Stomach (tissue), 9 donors: Measurements from ENCODE around the gene CEP350. TPM values are rescaled to one million over a fixed set of nuclear protein-coding genes. Genes with fewer than 3 reads are reported as not detected.

Source experiments
- DNase-seq, 2 donors: peaks; one replicate each; pipeline versions ENCODE4 v3.0.0 to v3.0.0-alpha.2; 2013 to 2019
- H3K27ac ChIP-seq, 5 donors: fragments of 200-600 bp in 4 of 5; sonication (generic) in 4 of 5; one replicate each; pipeline ENCODE4 v1.5.1; 2013 to 2019; ENCODE audit warnings: mild to moderate bottlenecking in 1 of 5, moderate library complexity in 1 of 5
- H3K27me3 ChIP-seq, 3 donors: fragments of 200-600 bp; sonication (generic); one replicate each; pipeline ENCODE4 v1.5.1; 2017 to 2019; ENCODE audit warnings: mixed run types in 1 of 3
- H3K36me3 ChIP-seq, 4 donors: fragments of 200-600 bp; sonication (generic); 1 replicate in 3 of 4; 2 replicates in 1 of 4; pipeline ENCODE4 v1.5.1; 2016 to 2019
- H3K4me1 ChIP-seq, 4 donors: fragments of 200-600 bp; sonication (generic); one replicate each; pipeline ENCODE4 v1.5.1; 2016 to 2019
- H3K4me3 ChIP-seq, 4 donors: fragments of 200-600 bp; sonication (generic) in 3 of 4; one replicate each; pipeline ENCODE4 v1.5.1; 2016 to 2019; ENCODE audit warnings: mild to moderate bottlenecking in 1 of 4
- H3K9me3 ChIP-seq, 4 donors: fragments of 200-600 bp; sonication (generic); one replicate each; pipeline ENCODE4 v1.5.1; 2016 to 2019
- EP300 ChIP-seq: sonication (generic); formaldehyde crosslinking; IDR thresholded peaks from one replicate; pipeline ENCODE4 v1.6.1; 2017; ENCODE audit warnings: antibody characterized with exemption
- POLR2A ChIP-seq, 4 donors: fragments of 450-650 bp; IDR thresholded peaks; one replicate each; pipeline ENCODE4 v1.6.1; 2016; ENCODE audit warnings: antibody characterized with exemption in 4 of 4, control low read depth in 2 of 4, mild to moderate bottlenecking in 1 of 4, moderate library complexity in 1 of 4
- POLR2AphosphoS5 ChIP-seq, 3 donors: sonication (generic); formaldehyde crosslinking; IDR thresholded peaks; one replicate each; pipeline ENCODE4 v1.6.1; 2016; ENCODE audit warnings: antibody characterized with exemption in 3 of 3
- WGBS, 5 donors: extraction: QIAGEN DNeasy Blood & Tissue Kit in 3 of 5; methylation state at CpG; one replicate each; pipeline versions ENCODE4 v1.1.5 to v1.1.7; 2013 to 2018; 5-methylcytosine and 5-hydroxymethylcytosine counted together
- intact Hi-C: fragments of 100-400 bp; cut with DNase I; formaldehyde crosslinking; loops from one replicate; pipeline ENCODE4 v1.15.1; 2023; ENCODE audit warnings: low total_unique reads
- polyA plus RNA-seq, 3 donors: library from polyadenylated mRNA; stranded (reverse); fragments of 200-250 nt; gene quantifications; one replicate each; pipeline ENCODE4 v1.2.3, GENCODE V29; 2013
- total RNA-seq, 5 donors: library from RNA; depleted of rRNA; stranded (reverse); fragments of >200 nt; gene quantifications; one replicate each; pipeline versions ENCODE4 v1.1.0 to v1.2.3, GENCODE V29; 2014 to 2016
- TF ChIP-seq, protein P1 (sequence below), 7 experiments: fragments of 450-650 bp in 4 of 7; fragments of 200-600 bp in 3 of 7; sonication (generic) in 3 of 7; IDR thresholded peaks; one replicate each; pipeline ENCODE4 v1.5.1; 2016 to 2019; ENCODE audit warnings: antibody characterized with exemption in 7 of 7, control low read depth in 2 of 7, mild to moderate bottlenecking in 1 of 7
- donor health status: healthy with polysubstance abuse.
- donor health status: Bipolar disorder and iron deficiency.
- donor health status: healthy.

CEP350 gene
- total and polyA plus RNA-seq, 8 donors = 2.4 to 150 (median 67.8) TPM

GRCh38 chr1:180156201-180156600, 201.6 kb downstream of the CEP350 start:
- peaks cover 38 to 73% (median 68%) of the 10 kb centered on the region in 4 donors for H3K4me1 ChIP-seq
- intact Hi-C loops = no loop called here
- H3K4me3 ChIP-seq = peak overlapping the region; percentile 92 to 96 (median 94)
- no peaks in the 10 kb centered on the region for H3K27me3 ChIP-seq
- peak overlapping the region; percentile 79 to 96 (median 94) for H3K27ac ChIP-seq
- no peaks in the 10 kb centered on the region for H3K9me3 ChIP-seq
- TF ChIP-seq POLR2AphosphoS5 (IDR thresholded peaks at IDR 0.05) = no peak
- TF ChIP-seq POLR2A (IDR thresholded peaks at IDR 0.05) = no peak
- TF ChIP-seq EP300 = no peak
- TF ChIP-seq, protein P1, sequence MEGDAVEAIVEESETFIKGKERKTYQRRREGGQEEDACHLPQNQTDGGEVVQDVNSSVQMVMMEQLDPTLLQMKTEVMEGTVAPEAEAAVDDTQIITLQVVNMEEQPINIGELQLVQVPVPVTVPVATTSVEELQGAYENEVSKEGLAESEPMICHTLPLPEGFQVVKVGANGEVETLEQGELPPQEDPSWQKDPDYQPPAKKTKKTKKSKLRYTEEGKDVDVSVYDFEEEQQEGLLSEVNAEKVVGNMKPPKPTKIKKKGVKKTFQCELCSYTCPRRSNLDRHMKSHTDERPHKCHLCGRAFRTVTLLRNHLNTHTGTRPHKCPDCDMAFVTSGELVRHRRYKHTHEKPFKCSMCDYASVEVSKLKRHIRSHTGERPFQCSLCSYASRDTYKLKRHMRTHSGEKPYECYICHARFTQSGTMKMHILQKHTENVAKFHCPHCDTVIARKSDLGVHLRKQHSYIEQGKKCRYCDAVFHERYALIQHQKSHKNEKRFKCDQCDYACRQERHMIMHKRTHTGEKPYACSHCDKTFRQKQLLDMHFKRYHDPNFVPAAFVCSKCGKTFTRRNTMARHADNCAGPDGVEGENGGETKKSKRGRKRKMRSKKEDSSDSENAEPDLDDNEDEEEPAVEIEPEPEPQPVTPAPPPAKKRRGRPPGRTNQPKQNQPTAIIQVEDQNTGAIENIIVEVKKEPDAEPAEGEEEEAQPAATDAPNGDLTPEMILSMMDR (IDR thresholded peaks at IDR 0.05) = no peak
- DNase-seq = no peak
- WGBS, 5 donors = 39 to 66% (median 59%) methylated on average over 4 of the region's 4 CpGs
- H3K36me3 ChIP-seq = no peaks in the 10 kb centered on the region

DNA sequence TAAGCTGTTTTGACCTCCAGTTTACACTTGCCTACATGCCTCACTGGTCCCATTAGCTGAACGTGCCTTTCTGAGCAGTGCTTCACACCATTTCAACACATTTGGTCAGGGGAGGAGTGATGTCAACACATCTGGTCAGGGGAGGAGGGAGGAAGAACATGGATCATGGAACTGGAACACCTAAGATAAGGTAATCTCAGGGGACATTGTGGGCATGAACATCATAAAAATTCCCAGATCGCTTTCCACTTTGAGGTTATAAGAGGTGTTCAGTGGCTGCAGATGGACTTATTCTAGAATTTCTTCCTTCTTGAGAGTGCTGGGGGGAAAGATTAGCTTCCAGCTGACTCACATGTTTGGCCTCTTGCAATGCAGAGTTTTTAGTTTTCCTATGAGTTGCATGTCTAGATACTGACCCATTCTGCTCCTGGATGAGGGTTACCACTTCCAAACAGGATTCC, 202.1 kb downstream of the CEP350 start:
- H3K36me3 ChIP-seq = no peaks in the 10 kb centered on the region
- intact Hi-C loops = no loop called here
- H3K27ac ChIP-seq = peak overlapping the region; percentile 79 to 96 (median 94)
- H3K4me3 ChIP-seq = peak overlapping the region; percentile 92 to 96 (median 94)
- H3K9me3 ChIP-seq = no peaks in the 10 kb centered on the region
- no peak for DNase-seq
- peaks cover 38 to 73% (median 71%) of the 10 kb centered on the region in 4 donors for H3K4me1 ChIP-seq
- 41 to 78% (median 61%) methylated on average over 2 of the region's 2 CpGs for WGBS, 5 donors
- no peaks in the 10 kb centered on the region for H3K27me3 ChIP-seq
- TF ChIP-seq POLR2A (IDR thresholded peaks at IDR 0.05) (no peak), POLR2AphosphoS5 (IDR thresholded peaks at IDR 0.05) (peak in 2 of 3 donors; percentile 11 to 50), EP300 (no peak)
- TF ChIP-seq, protein P1 (IDR thresholded peaks at IDR 0.05) = no peak

DNA sequence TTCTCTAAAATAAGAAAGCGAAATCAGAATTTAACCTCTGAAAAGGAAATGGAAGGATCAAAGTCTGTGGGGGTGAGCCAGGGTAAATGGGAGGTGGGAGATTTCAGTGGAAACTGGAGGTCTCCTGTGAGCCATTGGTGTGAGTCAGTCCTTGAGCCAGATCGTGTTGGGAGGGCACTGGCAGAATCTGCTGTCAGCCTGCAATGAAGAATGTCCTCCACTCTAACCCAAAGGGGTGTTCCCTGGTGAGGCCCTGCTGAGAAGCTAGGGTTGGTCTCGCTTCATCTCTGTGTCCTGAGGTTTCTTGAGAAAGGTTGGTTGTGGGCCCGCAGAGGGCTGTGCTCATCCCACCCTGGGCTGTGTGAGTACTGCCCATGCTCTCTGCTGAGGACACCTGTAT, 202.5 kb downstream of the CEP350 start:
- H3K27me3 ChIP-seq = no peaks in the 10 kb centered on the region
- no peaks in the 10 kb centered on the region for H3K36me3 ChIP-seq
- intact Hi-C loops = no loop called here
- H3K27ac ChIP-seq = peak overlapping the region; percentile 79 to 96 (median 94)
- DNase-seq = peak in 1 of 2 donors; percentile 44
- TF ChIP-seq, protein P1 (IDR thresholded peaks at IDR 0.05) = no peak
- TF ChIP-seq POLR2AphosphoS5 (IDR thresholded peaks at IDR 0.05) = no peak
- no peak for TF ChIP-seq POLR2A (IDR thresholded peaks at IDR 0.05)
- TF ChIP-seq EP300 = no peak
- peaks cover 38 to 76% (median 73%) of the 10 kb centered on the region in 4 donors for H3K4me1 ChIP-seq
- peak overlapping the region; percentile 9 to 96 (median 92) for H3K4me3 ChIP-seq
- WGBS, 5 donors = 45 to 67% (median 55%) methylated on average over 4 of the region's 4 CpGs
- no peaks in the 10 kb centered on the region for H3K9me3 ChIP-seq

DNA sequence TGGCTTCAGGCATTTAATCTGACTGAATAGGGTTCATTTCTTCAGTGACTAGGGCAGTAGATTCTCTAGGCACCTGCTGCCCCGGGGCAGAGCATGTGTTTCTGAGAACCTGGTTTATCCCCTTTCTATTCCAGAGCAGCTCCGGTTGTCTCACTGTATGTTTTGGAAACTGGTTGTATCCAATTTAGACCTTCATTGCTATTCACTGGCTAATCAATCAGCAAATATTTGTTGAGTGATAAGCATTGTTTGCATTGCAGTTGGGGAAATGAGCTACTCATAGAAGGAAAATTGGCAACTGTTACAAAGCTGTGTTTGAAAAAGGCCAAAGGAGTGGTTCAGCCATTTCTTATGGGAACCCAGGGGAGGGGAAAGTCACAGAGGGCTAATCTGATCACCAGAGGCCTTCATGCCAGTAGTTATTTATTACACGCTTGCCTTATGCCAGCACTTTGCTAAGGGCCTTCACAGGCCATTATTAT, 203.0 kb downstream of the CEP350 start:
- H3K27ac ChIP-seq = peak overlapping the region; percentile 90 to 96 (median 94)
- no peaks in the 10 kb centered on the region for H3K27me3 ChIP-seq
- peak overlapping the region; percentile 9 to 96 (median 92) for H3K4me3 ChIP-seq
- TF ChIP-seq, protein P1 (IDR thresholded peaks at IDR 0.05) = no peak
- TF ChIP-seq POLR2AphosphoS5 (IDR thresholded peaks at IDR 0.05) (peak in 2 of 3 donors; percentile 64 to 75), EP300 (no peak), POLR2A (IDR thresholded peaks at IDR 0.05) (no peak)
- WGBS, 5 donors = 31 to 61% (median 40%) methylated on average over 3 of the region's 3 CpGs
- H3K36me3 ChIP-seq = no peaks in the 10 kb centered on the region
- no peaks in the 10 kb centered on the region for H3K9me3 ChIP-seq
- H3K4me1 ChIP-seq = peaks cover 38 to 81% (median 79%) of the 10 kb centered on the region in 4 donors
- DNase-seq = peak; percentile 68 to 93
- intact Hi-C loops = no loop called here
